Subcutaneous adipose tissue (tissue), 4 donors: ENCODE results near the gene GIMD1. TPM values are rescaled to one million over a fixed set of nuclear protein-coding genes. Genes with fewer than 3 reads are reported as not detected.

ENCODE experiments used
- total RNA-seq, 4 donors: library from RNA; depleted of rRNA; stranded (reverse); fragments of >200 nt; gene quantifications; one replicate each; pipeline ENCODE4 v1.1.0, GENCODE V29; 2016

Gene GIMD1
- total RNA-seq, 4 donors from 2014 or later: not detected

Other genes with a start within 250 kb of the GIMD1 start
- gene TBCK, start 52.6 kb downstream of the GIMD1 start, total RNA-seq: 10 to 100 TPM; 32.2 to 59.2 (median 48.9) TPM
- gene AIMP1, start 52.2 kb downstream of the GIMD1 start, total RNA-seq: 10 to 100 TPM; 16.8 to 35.1 (median 22.8) TPM